GM19025 (cell line): ENCODE results near the gene SHC1.

Source experiments
- ATAC-seq: cut with Tn5 transposase; IDR thresholded peaks from one replicate; pipeline ENCODE4 v1.9.1; 2021; ENCODE audit warnings: mild to moderate bottlenecking, low read depth, moderate library complexity; ENCODE audit not compliant: unreplicated experiment

Gene SHC1

DNA sequence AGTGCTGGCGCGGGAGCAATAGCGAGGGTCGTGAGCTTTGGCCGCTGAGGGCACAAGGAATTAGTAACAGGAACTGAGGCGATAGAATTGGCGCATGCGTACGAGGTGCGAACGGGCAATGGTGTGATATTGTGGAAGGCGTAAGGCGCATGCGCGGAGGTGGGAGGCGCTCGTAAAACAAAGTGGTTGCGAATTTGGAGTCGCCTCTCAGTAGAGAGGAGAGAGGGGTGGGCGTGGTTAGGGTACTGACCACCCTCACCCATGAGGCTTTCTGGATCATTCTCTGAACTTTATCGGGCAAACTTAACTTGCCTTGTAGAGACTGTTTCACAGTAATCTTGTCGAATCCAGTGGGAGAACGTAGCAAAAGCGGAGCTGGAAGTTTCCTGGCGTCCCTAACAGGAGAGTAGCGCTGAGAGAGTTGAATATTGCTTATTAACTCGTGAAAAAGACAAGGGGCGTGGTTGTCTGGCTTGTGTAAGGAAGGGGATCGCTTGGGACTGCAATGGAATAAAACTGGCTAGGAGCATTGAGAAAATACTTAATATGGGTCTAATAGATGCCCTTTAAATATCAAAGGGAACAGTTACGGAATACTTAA, 4.4 kb upstream of the SHC1 start:
- ATAC-seq = peak; percentile 34

DNA sequence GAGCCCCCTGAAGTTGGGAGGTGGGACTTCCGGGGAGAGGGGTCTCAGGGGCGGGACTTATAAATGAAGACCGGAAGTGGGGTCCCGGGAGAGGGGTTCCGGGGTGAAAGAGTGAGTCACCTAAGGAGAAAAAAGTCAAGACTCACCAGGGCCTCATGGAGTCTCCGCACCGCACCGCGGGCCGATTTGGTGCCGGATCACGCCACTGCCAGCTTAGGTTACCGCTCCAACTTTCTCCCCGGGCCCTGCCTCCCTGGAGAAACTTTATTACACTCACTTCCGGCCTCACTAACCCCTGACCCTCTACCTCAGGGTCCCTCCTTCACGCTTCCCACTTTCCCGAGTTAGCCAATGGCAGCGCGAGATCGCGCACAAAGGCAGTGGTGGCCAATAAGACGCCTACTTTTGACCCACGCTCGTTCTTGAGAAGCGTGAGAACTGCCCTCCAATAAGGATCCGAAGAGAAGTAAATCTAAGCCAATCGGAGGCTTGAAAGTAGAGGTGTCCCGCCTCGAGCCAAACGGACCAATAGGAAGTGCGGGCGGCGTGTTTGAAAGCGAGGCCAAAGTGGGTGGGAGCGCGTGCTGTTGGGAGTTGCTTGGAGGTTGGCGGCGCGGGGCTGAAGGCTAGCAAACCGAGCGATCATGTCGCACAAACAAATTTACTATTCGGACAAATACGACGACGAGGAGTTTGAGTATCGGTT, 3.7 kb upstream of the SHC1 start, which contains the start of gene CKS1B:
CKS1B (plus strand) TSS at position 580 of the 706 bp plus-strand sequence; CDS start at position 645, 65 bp downstream.
- ATAC-seq = peak; percentile 71

DNA sequence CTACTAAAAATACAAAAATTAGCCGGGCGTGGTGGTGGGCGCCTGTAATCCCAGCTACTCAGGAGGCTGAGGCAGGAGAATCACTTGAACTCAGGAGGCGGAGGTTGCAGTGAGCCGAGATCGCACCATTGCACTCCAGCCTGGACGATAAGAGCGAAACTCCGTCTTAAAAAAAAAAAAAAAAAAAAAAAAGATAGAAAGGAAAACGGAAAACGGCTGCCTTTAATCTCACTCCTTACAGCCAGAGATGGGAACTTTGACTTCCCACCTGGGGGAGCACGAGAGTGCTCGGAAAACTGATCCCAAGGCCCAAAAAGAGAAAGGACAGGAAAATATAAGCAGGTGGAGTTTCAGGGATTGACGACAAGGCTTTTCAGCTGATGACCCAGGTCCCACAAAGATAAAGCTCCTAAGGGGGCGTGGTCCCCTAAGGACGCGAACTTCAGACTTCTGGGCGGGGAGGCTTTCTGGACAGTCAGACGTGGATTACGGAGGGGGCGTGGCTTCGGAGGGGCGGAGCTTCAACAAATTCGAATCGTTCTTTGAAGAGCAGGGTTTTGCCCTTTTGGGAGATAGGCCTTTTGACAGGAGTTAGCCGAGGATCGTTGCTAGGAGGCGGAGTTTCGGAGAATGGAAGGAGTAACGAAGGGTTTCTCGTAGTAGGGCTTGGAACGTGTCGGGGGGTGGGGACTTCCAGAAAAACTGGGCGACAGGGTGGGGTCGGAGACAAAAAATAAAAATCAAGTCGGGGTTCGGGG, 3.0 kb upstream of the SHC1 start:
- no peak for ATAC-seq

DNA sequence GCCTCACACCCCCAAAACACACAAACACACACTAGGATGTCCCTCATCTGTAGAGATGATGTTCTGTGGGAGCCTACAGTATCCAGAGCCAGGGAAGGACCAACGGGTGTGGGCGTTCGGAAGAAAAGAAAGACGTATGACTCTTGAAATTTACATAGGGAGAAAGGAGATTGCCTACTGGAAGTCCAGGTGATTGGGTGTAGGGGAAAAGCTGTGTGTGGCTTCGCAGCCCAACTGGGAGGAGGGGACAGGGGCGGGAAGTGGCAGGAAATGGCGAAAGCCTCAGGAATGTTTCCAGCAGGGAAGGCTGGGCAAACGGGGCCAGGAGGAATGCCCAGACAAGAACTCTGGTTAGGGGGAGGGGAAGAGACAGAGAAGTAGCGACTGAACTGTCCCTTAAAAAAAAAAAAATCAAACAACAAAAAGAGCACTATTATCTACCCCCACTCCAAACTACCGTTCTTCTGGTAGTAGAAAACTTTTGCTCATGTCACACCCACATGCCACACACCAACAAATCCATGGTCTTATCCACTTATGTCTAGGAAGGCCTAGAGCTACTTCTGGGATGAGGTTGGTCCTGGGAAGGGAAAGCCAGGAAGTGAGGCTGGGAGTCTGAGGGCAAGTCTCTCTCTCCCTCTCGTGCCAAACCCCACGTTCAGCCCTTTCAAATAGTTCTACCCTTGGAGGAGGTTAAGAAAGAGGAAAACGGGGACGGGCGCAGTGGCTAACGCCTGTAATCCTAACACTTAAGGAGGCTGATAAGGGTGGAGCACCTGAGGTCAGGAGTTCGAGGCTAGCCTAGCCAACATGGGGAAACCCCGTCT, 2.2 kb upstream of the SHC1 start:
- no peak for ATAC-seq

DNA sequence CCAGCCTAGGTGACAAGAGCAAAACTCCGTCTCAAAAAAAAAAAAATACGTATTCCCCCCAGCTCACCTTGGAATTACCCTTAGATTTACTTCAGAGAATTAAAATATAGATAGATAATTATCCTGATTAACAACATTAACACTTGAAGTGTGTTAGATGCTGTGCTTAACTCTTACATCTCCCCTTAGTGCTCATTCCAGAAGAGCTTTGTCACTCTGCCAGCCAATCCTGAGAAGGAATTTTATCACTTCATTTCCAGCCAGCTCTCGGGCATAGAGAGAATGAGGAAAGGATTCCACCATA, 1.6 kb upstream of the SHC1 start:
- no peak for ATAC-seq

DNA sequence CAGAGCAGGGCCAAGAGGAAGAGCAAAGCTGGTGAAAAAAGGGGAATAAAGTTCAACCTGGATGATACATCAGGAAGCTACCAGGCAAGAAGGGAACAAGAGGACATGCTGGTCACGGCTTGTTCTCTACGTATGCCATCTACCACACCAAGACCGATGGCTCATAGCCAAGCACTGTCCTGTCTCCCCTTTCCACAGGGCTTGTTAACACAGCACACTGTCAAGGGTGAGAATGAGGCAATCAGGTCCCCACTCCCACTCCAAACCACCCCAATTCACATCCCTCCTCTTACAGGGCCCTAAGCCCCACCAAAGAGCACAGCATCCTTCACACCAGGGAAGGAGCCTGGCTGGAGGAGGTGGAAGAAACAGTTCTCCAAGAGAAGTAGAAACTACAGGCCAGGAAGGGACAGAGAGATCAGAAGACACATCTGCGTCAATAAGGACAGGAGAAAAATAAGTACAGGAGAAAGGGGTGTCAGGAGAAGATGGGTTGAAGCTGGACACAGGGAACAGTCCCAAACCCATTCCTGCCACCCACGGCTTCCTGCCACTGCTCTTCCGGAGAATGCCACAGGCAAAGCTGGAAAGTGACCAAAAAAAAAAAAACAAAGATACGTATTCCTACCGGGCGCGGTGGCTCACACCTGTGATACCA, 923 bp upstream of the SHC1 start:
- no peak for ATAC-seq

DNA sequence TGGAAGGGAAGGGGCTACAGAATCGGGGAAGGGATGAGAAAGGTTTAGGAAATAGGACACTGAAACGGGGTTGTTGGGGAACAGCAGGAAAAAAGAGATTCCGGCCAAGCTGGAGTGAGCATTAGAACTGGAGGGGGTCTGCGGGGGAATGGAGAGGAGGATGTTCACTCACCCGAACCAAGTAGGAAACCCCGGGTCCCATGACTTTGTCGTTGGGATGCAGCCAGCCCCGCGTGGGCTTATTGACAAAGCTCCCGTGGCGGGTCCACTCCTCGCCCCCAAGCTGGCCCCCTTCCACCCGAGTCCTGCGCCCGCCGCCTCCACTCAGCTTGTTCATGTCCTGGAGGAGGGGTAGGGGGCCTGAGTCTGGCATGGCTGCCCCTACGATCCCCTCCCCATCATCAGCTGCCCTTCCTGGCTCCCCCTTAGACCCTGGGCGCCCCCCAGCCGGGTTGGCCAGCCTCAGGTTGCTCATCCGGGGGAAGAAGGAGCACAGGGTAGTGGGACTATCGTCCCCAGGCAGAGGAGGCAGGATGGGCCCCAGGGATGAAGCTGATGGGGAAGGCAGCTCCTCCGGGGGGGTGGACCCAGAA, 591 bp downstream of the SHC1 start:
- no peak for ATAC-seq

DNA sequence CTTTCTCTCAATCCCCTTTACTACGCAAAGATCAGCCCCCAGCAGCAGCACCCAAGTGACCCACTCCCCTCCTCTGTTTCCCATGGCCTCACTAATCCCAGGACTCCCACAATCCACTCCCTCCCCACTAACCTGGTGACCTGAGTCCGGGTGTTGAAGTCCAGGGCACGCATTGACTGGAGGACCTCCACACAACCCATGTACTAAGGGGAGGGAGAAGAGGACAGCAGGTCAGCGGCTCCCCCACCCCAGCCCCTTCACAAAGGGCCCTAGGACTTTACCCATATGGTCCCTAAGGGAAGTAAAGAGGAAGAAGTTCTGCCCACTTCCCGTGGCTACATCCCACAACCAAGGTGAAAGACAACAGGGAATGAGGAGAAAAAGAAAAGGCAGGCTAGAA, 1.3 kb downstream of the SHC1 start:
- no peak for ATAC-seq

DNA sequence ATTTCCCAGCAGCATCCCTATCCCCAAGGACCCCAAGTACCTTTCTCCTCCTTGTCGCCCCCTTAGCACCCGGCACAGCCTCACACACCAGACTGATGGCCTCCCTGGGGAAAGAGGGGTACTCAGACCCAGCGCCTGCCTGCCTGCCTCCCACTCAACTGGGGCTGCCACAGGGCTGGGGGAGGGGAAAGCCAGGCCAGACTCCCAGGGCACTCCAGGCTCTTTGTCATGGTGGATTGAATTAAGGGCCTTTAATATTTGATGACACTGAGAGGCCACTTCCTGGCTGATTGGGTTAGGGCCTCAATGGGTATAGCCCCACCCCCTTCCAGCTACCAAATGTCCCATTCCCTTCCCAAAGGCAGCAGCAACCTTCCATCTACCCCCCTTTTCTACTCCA, 1.8 kb downstream of the SHC1 start:
- no peak for ATAC-seq

DNA sequence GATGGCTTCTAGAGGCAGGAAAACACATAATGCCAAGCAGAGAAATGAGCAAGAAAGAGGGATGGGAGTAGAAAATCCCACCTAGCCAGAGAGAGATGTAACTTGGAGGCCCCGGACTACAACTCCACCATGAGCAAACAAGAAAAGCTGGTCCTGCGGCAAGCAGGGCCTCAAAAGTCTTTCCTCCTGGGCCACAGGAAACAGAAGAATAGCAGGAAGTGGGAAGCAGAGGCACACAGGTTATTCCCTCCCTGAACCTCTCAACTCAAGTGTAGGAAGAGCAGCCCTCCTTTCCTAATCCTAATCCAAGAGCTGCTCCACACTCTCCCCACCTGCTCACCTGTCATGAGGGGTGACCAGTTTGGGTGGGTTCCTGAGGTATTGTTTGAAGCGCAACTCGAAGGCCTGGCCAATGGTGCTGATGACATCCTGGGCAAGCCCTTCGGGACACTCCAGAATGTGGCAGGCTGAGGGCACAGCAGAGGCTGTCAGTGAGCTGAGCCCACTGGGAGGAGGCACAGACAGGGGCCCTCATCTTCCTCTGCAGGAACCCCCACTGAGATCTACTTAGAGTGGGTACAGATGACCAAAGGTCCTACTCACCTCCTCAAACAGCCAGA, 3.1 kb downstream of the SHC1 start:
- ATAC-seq = no peak

DNA sequence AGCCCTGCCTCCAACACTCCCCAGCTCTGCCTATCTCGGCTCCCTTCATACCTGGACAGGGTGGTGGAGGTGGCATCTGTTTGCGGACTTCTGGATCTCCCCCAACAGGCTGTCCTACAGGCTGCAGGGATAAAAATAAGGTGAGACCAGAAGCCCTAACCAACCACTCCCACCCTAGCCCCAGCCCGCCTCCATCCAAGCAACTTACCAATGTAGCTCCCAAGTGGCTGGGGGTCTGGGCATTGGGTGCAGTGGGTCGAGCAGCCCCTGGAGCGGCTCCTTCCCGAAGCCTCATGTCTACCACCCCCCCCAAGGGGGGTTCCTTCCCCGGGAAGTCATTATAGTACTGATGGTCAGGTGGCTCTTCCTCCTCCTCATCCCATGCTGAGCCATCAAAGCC, 4.4 kb downstream of the SHC1 start:
- ATAC-seq = no peak

DNA sequence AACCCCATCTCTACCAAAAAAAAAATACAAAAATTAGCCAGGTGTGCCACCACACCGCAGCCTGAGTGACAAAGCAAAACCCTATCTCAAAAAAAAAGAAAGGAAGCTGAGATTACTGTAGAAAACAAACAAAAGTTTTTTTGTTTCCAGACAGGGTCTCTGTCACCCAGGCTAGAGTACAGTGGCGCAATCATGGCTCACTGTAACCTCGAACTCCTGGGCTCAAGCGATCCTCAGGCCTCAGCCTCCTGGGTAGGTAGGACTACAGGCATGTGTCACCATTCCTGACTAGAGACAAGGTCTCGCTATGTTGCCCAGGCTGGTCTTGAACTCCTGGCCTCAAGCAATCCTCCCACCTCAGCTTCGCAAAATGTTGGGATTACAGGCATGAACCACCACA, 6.2 kb downstream of the SHC1 start:
- ATAC-seq = no peak

DNA sequence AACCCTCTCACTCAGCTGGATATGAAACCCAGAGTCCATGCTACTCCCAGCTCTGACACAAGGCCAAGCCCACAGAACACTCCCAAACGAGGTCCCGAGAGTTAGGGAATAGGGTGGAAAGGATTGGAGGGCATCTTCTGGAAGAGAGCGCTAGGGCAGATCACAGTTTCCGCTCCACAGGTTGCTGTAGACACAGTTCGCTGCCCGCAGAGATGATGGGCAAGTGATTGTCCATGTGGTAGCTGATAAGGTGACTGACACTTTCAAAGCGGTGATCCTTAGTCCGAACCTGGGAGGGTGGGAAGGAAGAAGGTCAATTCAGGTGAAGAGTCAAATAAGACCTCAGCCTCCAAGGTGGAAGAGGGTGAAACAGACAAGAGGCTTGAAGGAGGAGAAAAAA, 6.9 kb downstream of the SHC1 start:
- ATAC-seq = no peak

DNA sequence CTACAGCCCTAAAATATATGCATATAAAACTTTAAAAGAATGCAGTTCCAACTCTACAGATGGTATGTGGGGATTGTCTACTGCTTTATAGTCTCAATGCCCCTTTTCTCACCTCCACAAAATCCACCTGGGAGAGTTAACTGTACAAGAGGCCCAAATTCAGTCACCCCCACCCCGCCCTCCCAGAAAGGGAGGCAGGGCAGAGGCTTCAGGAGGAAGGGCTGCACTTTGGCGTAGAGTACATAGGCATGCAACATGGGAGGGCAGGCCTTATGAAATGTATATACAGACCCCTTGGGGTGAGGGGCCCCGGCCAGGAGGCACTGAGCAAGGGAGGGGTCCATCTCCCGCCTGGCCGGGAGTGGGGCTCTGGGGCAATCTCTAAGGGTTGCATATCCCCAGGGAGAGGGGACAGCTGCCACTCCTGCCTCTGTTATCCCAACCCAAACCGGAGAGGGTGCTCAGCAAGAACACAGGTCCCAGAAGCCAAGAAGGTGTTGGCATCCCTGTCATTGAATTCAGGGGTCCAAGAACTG, 7.7 kb downstream of the SHC1 start:
- no peak for ATAC-seq

DNA sequence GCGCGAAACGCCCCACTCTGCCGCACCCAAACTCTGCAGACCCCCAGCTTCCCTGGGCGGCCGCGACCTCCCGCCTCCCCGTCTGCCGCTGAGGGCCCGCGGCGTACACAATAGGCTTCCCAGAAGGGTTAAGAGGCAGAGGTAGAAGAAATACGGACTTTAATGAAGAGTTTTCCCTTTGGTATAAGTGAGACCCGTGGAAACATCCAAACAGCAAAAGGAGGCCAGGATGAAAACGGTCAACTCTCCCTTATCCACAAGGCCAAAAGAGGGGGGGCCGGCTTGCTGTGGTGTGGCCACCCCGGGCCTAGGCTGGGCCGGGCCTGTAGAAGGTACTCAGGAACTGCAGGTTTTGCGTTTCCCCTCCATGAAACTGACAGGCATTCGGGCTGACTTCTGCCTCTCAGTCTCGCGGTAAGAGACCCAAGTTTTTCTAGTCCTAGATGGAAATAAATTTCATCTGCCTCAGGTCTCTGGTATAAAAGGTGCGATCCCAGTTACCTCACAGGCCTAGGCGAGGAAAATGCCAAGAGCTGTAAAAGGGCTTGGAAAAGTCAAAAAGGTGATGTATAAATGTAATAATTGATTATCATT, 8.3 kb downstream of the SHC1 start:
- no peak for ATAC-seq

DNA sequence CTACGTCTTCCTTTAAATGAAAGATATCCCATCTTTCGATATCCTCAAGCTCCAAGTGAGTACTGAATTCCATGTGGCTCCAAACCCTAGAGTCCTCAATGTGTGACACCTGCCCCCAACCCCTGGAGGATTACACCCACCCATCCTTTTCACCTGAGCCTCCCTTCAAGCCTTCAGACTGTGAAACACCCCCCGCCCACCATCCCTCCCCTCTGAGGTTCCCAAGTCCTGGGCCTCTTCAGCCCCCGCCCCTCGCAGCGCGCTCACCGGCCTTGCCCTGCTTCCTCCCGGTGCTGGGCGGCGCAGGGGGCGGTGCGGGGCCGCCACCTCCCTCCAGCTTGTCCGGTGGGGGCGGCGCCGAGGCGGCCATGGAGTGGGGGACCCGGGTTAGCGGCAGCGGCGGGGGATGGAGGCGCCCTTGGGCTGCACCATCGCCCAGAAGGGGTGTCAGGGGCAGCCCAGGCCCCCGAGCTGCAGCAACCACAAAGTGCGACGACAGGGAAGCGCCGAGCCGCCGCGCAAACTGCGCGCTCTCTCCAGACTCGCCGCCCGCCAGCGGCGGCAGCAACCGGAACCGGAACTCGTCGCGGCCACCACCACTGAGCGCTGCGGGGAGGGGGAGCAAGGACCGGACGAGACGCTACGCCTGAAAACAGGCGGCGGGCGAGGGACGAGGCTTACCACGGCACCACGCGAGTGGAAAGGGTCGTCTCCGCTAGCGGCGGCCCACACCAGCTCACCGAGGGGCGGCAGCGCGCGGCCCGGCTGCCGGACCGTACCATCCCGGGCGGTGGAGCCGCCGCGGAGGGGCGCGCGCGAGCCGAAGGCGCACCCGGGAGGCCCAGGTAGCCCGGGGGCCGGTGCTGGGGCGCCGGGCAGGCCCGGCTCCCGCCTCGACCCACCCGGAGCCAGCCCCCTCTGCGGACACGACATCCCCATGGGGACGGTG, 9.1 kb downstream of the SHC1 start, which contains the start of gene PYGO2:
PYGO2 (minus strand) TSS at position 576 of the 949 bp plus-strand sequence; CDS start at position 370, 206 bp downstream.
- ATAC-seq = peak; percentile 82

DNA sequence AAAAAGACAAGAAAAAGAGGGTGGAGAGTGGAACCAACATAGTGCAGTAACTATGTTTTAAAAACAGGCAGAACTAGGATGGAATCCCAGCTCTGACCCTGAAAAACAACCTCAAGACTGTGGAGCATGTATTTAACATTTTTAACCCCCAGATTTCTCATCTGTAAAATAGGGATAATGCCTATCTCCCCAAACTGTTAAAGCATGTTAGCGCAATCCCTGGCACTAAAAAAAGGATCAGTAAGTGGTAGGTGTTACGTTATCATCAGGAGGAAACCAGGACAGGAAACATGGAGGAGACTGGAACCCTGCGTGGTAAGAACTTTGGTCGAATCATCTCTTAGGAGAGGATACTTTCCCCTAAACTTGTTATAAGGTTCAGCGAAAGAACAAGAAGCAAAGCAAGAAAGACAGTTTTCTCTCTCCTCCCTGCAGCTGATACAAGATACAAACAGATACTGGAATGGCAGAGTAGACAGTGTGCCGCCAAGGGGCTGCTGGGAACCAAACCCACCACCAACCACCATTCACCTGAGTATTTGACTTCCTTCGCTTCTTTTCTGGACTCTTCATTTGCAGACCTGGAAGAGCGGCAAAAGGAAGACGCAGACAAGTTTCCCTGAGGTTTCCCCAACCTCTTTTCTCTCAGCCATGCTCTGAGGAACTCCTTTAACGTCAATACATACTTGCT, 10.0 kb downstream of the SHC1 start:
- ATAC-seq = no peak
